Measurements from ENCODE around the gene ACTL8. TPM values are rescaled to one million over a fixed set of nuclear protein-coding genes. Genes with fewer than 3 reads are reported as not detected.
A peak's percentile ranks its signal among the peaks of the same experiment; 100 is the strongest.

ACTL8 gene
- total and polyA plus RNA-seq, 2 experiments from 2014 or later, result 0.38 to 0.71 TPM

GRCh38 chr1:17776426-17776825 lies 21.3 kb downstream of the ACTL8 start (continued):
- TF ChIP-seq, protein P1, sequence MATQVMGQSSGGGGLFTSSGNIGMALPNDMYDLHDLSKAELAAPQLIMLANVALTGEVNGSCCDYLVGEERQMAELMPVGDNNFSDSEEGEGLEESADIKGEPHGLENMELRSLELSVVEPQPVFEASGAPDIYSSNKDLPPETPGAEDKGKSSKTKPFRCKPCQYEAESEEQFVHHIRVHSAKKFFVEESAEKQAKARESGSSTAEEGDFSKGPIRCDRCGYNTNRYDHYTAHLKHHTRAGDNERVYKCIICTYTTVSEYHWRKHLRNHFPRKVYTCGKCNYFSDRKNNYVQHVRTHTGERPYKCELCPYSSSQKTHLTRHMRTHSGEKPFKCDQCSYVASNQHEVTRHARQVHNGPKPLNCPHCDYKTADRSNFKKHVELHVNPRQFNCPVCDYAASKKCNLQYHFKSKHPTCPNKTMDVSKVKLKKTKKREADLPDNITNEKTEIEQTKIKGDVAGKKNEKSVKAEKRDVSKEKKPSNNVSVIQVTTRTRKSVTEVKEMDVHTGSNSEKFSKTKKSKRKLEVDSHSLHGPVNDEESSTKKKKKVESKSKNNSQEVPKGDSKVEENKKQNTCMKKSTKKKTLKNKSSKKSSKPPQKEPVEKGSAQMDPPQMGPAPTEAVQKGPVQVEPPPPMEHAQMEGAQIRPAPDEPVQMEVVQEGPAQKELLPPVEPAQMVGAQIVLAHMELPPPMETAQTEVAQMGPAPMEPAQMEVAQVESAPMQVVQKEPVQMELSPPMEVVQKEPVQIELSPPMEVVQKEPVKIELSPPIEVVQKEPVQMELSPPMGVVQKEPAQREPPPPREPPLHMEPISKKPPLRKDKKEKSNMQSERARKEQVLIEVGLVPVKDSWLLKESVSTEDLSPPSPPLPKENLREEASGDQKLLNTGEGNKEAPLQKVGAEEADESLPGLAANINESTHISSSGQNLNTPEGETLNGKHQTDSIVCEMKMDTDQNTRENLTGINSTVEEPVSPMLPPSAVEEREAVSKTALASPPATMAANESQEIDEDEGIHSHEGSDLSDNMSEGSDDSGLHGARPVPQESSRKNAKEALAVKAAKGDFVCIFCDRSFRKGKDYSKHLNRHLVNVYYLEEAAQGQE (IDR thresholded peaks at IDR 0.05; ENCODE audit: unreplicated experiment), result no peak
- TF ChIP-seq CREB1 (CRISPR knock-in tag; IDR thresholded peaks at IDR 0.05; ENCODE audit: low read depth) (no peak), NANOG (IDR thresholded peaks at IDR 0.05; ENCODE audit: borderline replicate concordance) (no peak), POLR2AphosphoS5 (IDR thresholded peaks at IDR 0.05; ENCODE audit: low read depth) (no peak), EZH2 (IDR thresholded peaks at IDR 0.05; ENCODE audit: low read depth, unreplicated experiment) (no peak), EZH2phosphoT487 (IDR thresholded peaks at IDR 0.05; ENCODE audit: unreplicated experiment) (no peak), ETS1 (IDR thresholded peaks at IDR 0.05) (no peak)

DNA sequence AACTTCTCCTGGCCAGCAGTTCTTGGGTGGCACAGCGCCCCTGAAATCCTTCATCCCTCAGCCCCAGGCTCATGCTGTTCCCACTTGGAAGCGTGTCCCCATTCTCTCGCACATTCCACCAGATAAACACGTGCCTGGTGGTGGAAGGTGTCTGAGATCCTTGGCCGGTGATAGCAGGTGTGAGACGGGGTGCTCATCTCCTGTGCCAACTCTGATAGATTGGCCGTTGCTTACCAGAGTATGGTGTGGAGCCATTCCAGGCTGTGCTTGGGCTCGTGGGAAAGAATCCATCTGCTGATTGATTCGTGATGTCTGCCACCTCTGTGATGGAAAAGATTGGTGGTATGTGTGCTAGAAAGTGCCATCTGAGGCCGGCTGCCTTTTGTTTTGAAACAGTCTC lies 22.2 kb downstream of the ACTL8 start:
- Histone ChIP-seq H4K20me1 (replicated peaks; ENCODE audit: insufficient read depth) (no peaks in the 10 kb centered on the region), H3K4me3 (no peak overlapping the region), H3K4me1 (ENCODE audit: insufficient read depth) (no peaks in the 10 kb centered on the region), H3K4me2 (no peak overlapping the region), H3K9me2 (ENCODE audit: insufficient read depth) (no peaks in the 10 kb centered on the region), H3K79me2 (replicated peaks; ENCODE audit: insufficient read depth) (no peaks in the 10 kb centered on the region), H2AFZ (peak overlapping the region; percentile 56; the same call in 1 of the 2 replicates), H3F3A (replicated peaks; ENCODE audit: low read depth) (no peaks in the 10 kb centered on the region), H3K27me3 (ENCODE audit: insufficient read depth) (no peaks in the 10 kb centered on the region), H3K36me3 (ENCODE audit: insufficient read depth) (no peaks in the 10 kb centered on the region), H3K27ac (ENCODE audit: low read depth) (no peak overlapping the region)
- no peaks in the 10 kb centered on the region for H3K36me3 Mint-ChIP-seq (ENCODE audit: low read depth)
- ATAC-seq (no peak), DNase-seq (ENCODE audit: low spot score) (no peak)
- no peak overlapping the region for H3K27ac Mint-ChIP-seq
- H3K4me1 Mint-ChIP-seq, result peaks cover 9% of the 10 kb centered on the region
- peaks cover 4% of the 10 kb centered on the region for H3K27me3 Mint-ChIP-seq (ENCODE audit: insufficient read depth, low read depth, poor library complexity)
- no peaks in the 10 kb centered on the region for H3K9me3 Mint-ChIP-seq
- no peak for TF ChIP-seq EZH2 (IDR thresholded peaks at IDR 0.05; ENCODE audit: low read depth, unreplicated experiment)
- TF ChIP-seq CREB1 (CRISPR knock-in tag; IDR thresholded peaks at IDR 0.05; ENCODE audit: low read depth), result no peak
- no peak for TF ChIP-seq NANOG (IDR thresholded peaks at IDR 0.05; ENCODE audit: borderline replicate concordance)
- no peak overlapping the region for H3K4me3 Mint-ChIP-seq

DNA sequence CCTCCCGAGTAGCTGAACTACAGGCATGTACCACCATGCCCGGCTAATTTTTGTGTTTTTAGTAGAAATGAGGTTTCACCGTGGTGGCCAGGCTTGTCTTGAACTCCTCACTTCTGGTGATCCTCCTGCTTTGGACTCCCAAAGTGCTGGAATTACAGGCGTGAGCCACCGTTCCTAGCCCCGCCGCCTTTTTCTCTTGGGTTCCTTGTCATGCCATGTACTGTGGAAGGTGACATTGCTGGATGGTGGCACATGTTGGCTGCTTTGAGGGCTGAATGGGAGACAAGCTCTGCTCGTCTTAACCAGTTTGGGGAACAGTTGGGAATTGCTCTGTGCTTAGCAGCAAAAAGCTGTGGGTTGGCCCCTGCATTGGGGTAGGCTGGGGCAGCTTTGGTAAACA lies 22.7 kb downstream of the ACTL8 start:
- H3K4me3 ChIP-seq, result no peak overlapping the region
- H3K4me2 ChIP-seq, result no peak overlapping the region
- no peak for ATAC-seq
- H3K4me3 Mint-ChIP-seq, result no peak overlapping the region
- no peaks in the 10 kb centered on the region for H3F3A ChIP-seq (replicated peaks; ENCODE audit: low read depth)
- no peak overlapping the region for H3K27ac Mint-ChIP-seq
- H3K79me2 ChIP-seq (replicated peaks; ENCODE audit: insufficient read depth), result no peaks in the 10 kb centered on the region
- no peaks in the 10 kb centered on the region for H4K20me1 ChIP-seq (replicated peaks; ENCODE audit: insufficient read depth)
- no peaks in the 10 kb centered on the region for H3K9me3 Mint-ChIP-seq
- H3K9me2 ChIP-seq (ENCODE audit: insufficient read depth), result no peaks in the 10 kb centered on the region
- H3K36me3 ChIP-seq (ENCODE audit: insufficient read depth), result no peaks in the 10 kb centered on the region
- H2AFZ ChIP-seq, result no peak overlapping the region; the same call in 1 of the 2 replicates
- H3K4me1 ChIP-seq (ENCODE audit: insufficient read depth), result no peaks in the 10 kb centered on the region
- DNase-seq (ENCODE audit: low spot score), result no peak
- no peaks in the 10 kb centered on the region for H3K36me3 Mint-ChIP-seq (ENCODE audit: low read depth)
- no peaks in the 10 kb centered on the region for H3K27me3 ChIP-seq (ENCODE audit: insufficient read depth)
- H3K27ac ChIP-seq (ENCODE audit: low read depth), result no peak overlapping the region
- H3K4me1 Mint-ChIP-seq, result peaks cover 9% of the 10 kb centered on the region
- peaks cover 4% of the 10 kb centered on the region for H3K27me3 Mint-ChIP-seq (ENCODE audit: insufficient read depth, low read depth, poor library complexity)
- TF ChIP-seq STAT1 (IDR thresholded peaks at IDR 0.05; ENCODE audit: unreplicated experiment), result no peak
- TF ChIP-seq, protein P2, sequence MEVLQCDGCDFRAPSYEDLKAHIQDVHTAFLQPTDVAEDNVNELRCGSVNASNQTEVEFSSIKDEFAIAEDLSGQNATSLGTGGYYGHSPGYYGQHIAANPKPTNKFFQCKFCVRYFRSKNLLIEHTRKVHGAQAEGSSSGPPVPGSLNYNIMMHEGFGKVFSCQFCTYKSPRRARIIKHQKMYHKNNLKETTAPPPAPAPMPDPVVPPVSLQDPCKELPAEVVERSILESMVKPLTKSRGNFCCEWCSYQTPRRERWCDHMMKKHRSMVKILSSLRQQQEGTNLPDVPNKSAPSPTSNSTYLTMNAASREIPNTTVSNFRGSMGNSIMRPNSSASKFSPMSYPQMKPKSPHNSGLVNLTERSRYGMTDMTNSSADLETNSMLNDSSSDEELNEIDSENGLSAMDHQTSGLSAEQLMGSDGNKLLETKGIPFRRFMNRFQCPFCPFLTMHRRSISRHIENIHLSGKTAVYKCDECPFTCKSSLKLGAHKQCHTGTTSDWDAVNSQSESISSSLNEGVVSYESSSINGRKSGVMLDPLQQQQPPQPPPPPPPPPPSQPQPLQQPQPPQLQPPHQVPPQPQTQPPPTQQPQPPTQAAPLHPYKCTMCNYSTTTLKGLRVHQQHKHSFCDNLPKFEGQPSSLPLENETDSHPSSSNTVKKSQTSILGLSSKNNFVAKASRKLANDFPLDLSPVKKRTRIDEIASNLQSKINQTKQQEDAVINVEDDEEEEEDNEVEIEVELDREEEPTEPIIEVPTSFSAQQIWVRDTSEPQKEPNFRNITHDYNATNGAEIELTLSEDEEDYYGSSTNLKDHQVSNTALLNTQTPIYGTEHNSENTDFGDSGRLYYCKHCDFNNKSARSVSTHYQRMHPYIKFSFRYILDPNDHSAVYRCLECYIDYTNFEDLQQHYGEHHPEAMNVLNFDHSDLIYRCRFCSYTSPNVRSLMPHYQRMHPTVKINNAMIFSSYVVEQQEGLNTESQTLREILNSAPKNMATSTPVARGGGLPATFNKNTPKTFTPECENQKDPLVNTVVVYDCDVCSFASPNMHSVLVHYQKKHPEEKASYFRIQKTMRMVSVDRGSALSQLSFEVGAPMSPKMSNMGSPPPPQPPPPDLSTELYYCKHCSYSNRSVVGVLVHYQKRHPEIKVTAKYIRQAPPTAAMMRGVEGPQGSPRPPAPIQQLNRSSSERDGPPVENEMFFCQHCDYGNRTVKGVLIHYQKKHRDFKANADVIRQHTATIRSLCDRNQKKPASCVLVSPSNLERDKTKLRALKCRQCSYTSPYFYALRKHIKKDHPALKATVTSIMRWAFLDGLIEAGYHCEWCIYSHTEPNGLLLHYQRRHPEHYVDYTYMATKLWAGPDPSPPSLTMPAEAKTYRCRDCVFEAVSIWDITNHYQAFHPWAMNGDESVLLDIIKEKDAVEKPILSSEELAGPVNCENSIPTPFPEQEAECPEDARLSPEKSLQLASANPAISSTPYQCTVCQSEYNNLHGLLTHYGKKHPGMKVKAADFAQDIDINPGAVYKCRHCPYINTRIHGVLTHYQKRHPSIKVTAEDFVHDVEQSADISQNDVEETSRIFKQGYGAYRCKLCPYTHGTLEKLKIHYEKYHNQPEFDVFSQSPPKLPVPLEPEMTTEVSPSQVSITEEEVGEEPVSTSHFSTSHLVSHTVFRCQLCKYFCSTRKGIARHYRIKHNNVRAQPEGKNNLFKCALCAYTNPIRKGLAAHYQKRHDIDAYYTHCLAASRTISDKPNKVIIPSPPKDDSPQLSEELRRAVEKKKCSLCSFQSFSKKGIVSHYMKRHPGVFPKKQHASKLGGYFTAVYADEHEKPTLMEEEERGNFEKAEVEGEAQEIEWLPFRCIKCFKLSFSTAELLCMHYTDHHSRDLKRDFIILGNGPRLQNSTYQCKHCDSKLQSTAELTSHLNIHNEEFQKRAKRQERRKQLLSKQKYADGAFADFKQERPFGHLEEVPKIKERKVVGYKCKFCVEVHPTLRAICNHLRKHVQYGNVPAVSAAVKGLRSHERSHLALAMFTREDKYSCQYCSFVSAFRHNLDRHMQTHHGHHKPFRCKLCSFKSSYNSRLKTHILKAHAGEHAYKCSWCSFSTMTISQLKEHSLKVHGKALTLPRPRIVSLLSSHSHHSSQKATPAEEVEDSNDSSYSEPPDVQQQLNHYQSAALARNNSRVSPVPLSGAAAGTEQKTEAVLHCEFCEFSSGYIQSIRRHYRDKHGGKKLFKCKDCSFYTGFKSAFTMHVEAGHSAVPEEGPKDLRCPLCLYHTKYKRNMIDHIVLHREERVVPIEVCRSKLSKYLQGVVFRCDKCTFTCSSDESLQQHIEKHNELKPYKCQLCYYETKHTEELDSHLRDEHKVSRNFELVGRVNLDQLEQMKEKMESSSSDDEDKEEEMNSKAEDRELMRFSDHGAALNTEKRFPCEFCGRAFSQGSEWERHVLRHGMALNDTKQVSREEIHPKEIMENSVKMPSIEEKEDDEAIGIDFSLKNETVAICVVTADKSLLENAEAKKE (CRISPR knock-in tag; IDR thresholded peaks at IDR 0.05), result no peak
- no peak for TF ChIP-seq ZNF331 (CRISPR knock-in tag; IDR thresholded peaks at IDR 0.05; ENCODE audit: low read depth)
